GM21447 (cell line): ENCODE measurements around the gene SPPL3.
"Not testable (repeated sequence)": the region's sequence is repeated elsewhere in the genome, so short reads cannot be mapped to it uniquely, and the experiment has no call there.

Experiments used
- ATAC-seq: cut with Tn5 transposase; IDR thresholded peaks from one replicate; pipeline ENCODE4 v1.9.1; 2021; ENCODE audit not compliant: unreplicated experiment

Gene SPPL3

GRCh38 chr12:120845696-120846095, 58.5 kb downstream of the SPPL3 start:
- ATAC-seq: no peak

GRCh38 chr12:120844768-120845449, 59.2 kb downstream of the SPPL3 start:
- ATAC-seq: no peak

GRCh38 chr12:120844297-120844696, 59.9 kb downstream of the SPPL3 start:
- ATAC-seq: no peak

GRCh38 chr12:120843472-120843871, 60.7 kb downstream of the SPPL3 start:
- no peak for ATAC-seq

GRCh38 chr12:120842595-120842994, 61.6 kb downstream of the SPPL3 start:
- no peak for ATAC-seq

GRCh38 chr12:120841525-120841924, 62.6 kb downstream of the SPPL3 start:
- no peak for ATAC-seq

GRCh38 chr12:120839503-120839902, 64.7 kb downstream of the SPPL3 start:
- ATAC-seq: no peak

GRCh38 chr12:120838629-120839383, 65.4 kb downstream of the SPPL3 start:
- not testable (repeated sequence) for ATAC-seq

GRCh38 chr12:120836114-120836684, 68.0 kb downstream of the SPPL3 start:
- no peak for ATAC-seq

- no peak for ATAC-seq
These were observed 68.5 kb downstream of the SPPL3 start for GRCh38 chr12:120835657-120836056.

GRCh38 chr12:120835304-120835612, 68.9 kb downstream of the SPPL3 start:
- no peak for ATAC-seq

GRCh38 chr12:120834489-120835303, 69.5 kb downstream of the SPPL3 start:
- peak; percentile 61 for ATAC-seq

- peak; percentile 25 for ATAC-seq
These were observed 70.3 kb downstream of the SPPL3 start for GRCh38 chr12:120833849-120834248.

- no peak for ATAC-seq
These were observed 71.4 kb downstream of the SPPL3 start for GRCh38 chr12:120832737-120833136.

GRCh38 chr12:120831648-120832267, 72.4 kb downstream of the SPPL3 start:
- no peak for ATAC-seq

GRCh38 chr12:120830966-120831365, 73.2 kb downstream of the SPPL3 start:
- no peak for ATAC-seq

GRCh38 chr12:120830052-120830940, 73.9 kb downstream of the SPPL3 start:
- no peak for ATAC-seq

GRCh38 chr12:120826335-120826734, 77.8 kb downstream of the SPPL3 start:
- ATAC-seq: no peak

- ATAC-seq: no peak
These were observed 78.8 kb downstream of the SPPL3 start for GRCh38 chr12:120825337-120825736.
